NCI-H1105 treated with DMSO at 0.1 percent for 48 hours (cell line): ENCODE measurements around the gene PLIN4.

Source experiments
- DNase-seq: peaks from one replicate; lab custom pipeline; 2025; lab: John Stamatoyannopoulos, UW

The PLIN4 gene

DNA sequence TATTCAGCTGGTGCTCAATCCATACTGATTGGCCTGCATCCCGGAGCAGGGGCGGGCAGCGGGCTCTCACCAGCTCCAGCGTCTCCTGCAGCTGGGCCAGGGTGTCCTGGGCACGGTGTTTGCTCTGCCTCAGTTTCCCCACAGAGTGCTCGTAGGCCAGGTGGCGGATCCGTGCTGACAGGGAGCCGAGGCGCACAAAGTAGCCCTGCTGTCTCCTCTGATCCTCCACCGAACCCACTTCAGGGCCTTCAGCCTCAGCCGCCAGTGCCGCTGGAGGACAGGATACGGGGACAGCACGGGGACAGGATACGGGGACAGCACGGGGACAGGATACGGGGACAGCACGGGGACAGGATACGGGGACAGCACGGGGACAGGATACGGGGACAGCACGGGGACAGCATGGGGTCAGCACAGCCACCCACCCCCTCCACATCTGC is 7.3 kb upstream of the PLIN4 start:
- DNase-seq: no peak

GRCh38 chr19:4524808-4525562 is 6.7 kb upstream of the PLIN4 start:
- DNase-seq: peak; percentile 19

- DNase-seq: peak; percentile 7
Measured at GRCh38 chr19:4523306-4524110, 5.2 kb upstream of the PLIN4 start.

- DNase-seq: no peak
Measured at GRCh38 chr19:4522291-4523002, 4.2 kb upstream of the PLIN4 start.

DNA sequence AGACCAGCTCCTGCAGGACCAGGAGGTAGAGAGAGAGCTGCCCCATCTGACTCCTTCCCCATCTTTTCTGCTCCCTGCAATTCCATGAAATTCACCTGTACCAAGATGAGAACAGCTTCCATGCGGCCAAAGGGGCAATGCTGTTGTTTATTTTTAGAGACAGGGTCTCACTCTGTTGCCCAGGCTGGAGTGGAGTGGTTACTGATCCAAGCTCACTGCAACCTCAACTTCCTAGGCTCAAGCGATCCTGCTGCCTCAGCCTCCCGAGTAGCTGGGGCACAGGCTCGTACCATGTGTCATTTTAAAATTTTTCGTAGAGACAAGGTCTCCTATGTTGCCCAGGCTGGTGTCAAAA is 3.6 kb upstream of the PLIN4 start:
- no peak for DNase-seq

- no peak for DNase-seq
Measured at GRCh38 chr19:4521170-4521887, 3.0 kb upstream of the PLIN4 start.

- DNase-seq: no peak
Measured at GRCh38 chr19:4519521-4520277, 1.4 kb upstream of the PLIN4 start.

DNA sequence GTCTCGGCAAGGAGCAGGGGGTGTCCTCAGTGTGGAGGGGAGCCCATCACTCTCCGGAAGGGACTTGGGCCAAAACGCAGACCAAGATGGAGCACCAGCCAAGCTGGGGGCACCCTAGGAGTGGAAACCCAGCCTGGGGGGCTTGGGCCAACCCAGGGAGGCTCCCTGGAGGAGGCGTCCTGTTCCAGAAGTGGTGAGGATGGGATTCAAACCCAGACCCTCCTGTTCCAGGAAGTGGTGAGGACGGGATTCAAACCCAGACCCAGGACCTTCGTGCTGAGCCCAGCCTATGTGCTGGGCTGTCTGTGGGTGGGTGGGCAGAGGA is 848 bp upstream of the PLIN4 start:
- DNase-seq: no peak

GRCh38 chr19:4517451-4518057 is 732 bp downstream of the PLIN4 start:
- no peak for DNase-seq

DNA sequence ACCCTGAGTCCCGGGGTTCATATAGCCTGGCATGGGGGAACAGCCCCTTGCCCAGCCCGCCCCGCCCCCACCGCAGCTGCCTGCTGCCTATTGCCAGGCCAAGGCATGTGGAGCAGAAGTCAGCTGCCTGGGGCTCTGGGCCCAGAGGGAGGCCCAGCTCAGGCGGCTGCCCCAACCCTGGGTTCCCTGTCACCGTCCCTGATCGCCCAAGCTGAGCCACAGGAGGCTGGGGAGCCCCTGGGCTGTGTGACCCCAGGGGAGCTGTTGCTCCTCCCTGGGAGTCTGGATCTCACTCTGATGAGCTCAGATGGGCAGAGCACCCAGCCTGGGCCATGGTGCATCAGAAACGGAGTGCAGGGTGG is 1.4 kb downstream of the PLIN4 start:
- no peak for DNase-seq

DNA sequence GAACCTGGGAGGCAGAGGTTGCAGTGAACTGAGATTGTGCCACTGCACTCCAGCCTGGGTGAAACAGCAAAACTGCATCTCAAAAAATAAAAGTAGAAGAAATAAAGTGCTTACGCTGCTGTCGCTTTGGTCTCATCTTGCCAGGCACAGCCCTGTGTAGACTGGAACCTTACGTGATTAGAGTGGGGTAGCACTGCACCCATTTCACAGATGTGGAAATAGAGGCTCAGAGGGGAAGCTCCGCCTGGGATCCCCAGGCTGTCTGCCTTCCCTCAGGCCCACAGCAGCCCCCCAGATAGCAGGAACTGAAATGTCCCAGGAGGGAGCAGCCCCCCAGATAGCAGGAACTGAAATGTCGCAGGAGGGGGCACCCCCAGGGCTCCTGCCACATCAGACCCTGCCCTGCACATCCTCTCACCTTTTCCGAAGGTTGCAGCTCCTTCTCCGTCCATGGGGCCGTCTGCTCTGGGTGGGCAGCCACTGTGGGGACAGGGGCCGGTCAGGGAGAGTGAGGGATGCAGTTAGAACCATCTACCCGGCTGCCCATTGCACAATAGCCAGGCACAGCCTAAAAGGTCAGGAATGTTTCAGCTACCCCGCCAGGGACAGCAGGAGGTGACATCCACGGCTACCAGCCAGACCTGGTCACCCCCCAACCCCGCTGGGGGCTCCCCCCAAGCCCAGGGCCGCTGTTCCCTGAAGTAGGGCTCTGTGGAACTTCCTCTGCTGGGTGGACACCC is 1.9 kb downstream of the PLIN4 start:
- DNase-seq: no peak

DNA sequence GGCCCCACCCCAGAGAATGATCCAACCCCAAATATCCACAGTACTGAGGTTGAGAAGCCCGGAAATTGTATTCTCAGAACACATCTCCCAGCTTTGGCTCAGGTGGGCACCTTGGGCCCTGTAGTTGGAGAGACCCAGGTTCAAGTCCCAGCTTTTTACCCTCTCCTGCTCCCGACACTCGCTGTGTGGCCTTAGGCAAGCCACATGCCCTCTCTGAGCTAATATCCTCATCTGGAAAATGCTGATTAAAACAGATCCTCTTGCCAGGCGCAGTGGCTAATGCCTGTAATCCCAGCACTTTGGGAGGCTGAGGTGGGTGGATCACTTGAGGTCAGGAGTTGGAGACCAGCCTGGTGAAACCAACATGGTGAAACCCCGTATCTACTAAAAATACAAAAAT is 2.6 kb downstream of the PLIN4 start:
- no peak for DNase-seq

DNA sequence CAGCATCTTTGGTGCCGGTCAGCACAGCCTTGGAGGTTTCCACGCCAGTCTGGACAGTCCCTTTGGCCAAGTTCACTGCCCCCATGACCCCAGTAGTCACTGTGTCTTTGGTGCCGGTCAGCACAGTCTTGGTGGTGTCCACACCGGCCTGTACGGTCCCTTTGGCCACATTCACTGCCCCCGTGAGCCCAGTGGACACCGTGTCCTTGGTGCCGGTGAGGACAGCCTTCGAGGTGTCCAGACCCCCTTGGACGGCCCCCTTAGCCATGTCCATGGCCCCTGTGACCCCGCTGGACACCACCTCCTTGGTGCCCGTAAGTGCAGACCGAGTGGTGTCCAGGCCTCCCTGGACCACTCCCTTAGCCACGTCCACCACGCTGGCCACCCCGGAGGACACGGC is 5.0 kb downstream of the PLIN4 start:
- DNase-seq: no peak

DNA sequence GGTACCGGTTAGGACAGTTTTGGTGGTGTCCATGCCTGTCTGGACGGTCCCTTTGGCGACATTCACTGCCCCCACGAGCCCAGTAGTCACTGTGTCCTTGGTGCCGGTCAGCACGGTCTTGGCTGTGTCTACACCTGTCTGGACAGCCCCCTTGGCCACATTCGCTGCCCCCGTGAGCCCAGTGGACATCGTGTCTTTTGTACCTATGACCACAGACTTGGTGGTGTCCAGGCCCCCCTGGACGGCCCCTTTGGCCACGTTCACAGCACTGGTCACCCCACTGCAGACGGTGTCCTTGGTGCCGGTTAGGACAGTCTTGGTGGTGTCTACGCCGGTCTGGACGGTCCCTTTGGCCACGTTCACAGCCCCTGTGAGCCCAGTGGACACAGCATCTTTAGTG is 6.2 kb downstream of the PLIN4 start:
- no peak for DNase-seq

DNA sequence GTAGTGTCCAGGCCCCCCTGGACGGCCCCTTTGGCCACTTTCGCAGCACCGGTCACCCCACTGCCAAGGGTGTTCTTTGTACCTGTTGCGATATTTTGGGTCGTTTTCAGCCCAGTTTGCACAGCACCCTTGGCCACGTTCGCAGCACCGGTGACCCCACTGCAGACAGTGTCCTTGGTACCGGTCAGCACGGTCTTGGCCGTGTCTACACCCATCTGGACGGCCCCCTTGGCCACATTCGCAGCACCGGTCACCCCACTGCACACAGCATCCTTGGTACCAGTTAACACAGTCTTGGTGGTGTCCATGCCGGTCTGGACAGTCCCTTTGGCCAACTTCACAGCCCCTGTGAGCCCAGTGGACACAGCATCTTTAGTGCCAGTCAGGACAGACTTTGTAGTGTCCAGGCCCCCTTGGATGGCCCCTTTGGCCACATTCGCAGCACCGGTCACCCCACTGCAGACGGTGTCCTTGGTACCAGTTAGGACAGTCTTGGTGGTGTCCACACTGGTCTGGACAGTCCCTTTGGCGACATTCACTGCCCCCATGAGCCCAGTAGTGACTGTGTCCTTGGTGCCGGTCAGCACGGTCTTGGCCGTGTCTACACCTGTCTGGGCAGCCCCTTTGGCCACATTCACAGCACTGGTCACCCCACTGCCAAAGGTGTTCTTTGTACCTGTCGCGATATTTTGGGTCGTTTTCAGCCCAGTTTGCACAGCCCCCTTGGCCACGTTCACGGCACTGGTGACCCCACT is 6.8 kb downstream of the PLIN4 start:
- DNase-seq: no peak

GRCh38 chr19:4510435-4511255 is 7.6 kb downstream of the PLIN4 start:
- DNase-seq: no peak

DNA sequence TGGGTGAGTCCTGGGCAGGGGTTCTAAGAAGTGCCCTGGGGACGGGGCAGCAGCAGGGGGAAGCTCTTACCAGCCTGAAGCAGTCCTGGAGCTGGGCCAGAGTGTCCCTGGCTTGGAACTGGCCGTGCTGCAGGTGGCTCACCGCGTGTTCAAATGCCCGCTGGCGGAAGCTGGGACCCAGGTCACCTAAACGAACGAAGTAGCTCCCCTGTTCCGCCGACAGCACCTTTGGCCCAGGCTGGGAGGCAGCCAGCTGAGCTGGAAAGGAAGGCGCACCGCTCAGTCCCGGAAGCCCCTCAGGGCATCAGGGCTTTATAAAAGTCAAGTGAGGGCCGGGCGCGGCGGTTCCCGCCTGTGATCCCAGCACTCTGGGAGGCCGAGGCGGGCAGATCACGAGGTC is 9.6 kb downstream of the PLIN4 start:
- no peak for DNase-seq

DNA sequence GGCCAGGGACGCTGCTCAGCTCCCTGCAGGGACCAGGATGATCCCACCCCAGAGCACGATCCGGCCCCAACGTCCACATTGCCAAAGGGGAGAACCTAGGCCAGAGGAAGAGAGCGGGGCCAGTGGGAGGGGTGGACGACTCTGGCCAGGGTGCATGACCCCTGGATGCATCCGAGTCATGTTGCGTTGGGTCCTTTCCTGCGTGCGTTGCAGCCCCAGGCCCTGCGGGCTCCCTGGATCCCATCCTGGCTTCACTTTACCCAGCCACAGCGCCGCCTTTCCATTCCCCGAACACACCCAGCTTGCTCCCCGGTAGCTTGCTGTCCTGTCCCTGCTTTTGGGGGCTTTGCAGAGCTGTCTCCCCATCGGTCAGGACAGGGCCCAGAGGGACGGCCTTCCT is 10.5 kb downstream of the PLIN4 start:
- DNase-seq: no peak

- DNase-seq: no peak
Measured at GRCh38 chr19:4507150-4507452, 11.2 kb downstream of the PLIN4 start.
